HG03139 (cell line): Measurements from ENCODE around the gene DIAPH3.

Experiments used
- ATAC-seq: cut with Tn5 transposase; IDR thresholded peaks from one replicate; pipeline ENCODE4 v1.9.1; 2021; ENCODE audit not compliant: unreplicated experiment

DIAPH3 gene

GRCh38 chr13:60026286-60026685, 137.4 kb downstream of the DIAPH3 start:
- no peak for ATAC-seq

- ATAC-seq: no peak
These were observed 143.4 kb downstream of the DIAPH3 start for GRCh38 chr13:60020288-60020687.

GRCh38 chr13:60019119-60019993, 144.4 kb downstream of the DIAPH3 start:
- ATAC-seq: peak; percentile 79

- ATAC-seq: no peak
These were observed 145.2 kb downstream of the DIAPH3 start for GRCh38 chr13:60018536-60018935.

- ATAC-seq: no peak
These were observed 147.5 kb downstream of the DIAPH3 start for GRCh38 chr13:60016229-60016628.

- ATAC-seq: no peak
These were observed 150.6 kb downstream of the DIAPH3 start for GRCh38 chr13:60013166-60013565.

GRCh38 chr13:60012488-60012887, 151.2 kb downstream of the DIAPH3 start:
- no peak for ATAC-seq

GRCh38 chr13:60009300-60010253, 154.2 kb downstream of the DIAPH3 start:
- ATAC-seq: no peak

- no peak for ATAC-seq
These were observed 161.8 kb downstream of the DIAPH3 start for GRCh38 chr13:60001889-60002288.

GRCh38 chr13:60000976-60001375, 162.8 kb downstream of the DIAPH3 start:
- no peak for ATAC-seq

- no peak for ATAC-seq
These were observed 163.6 kb downstream of the DIAPH3 start for GRCh38 chr13:60000081-60000480.

GRCh38 chr13:59997976-59998375, 165.8 kb downstream of the DIAPH3 start:
- ATAC-seq: no peak

- no peak for ATAC-seq
These were observed 167.2 kb downstream of the DIAPH3 start for GRCh38 chr13:59996461-59996980.

- ATAC-seq: no peak
These were observed 172.3 kb downstream of the DIAPH3 start for GRCh38 chr13:59991395-59991794.

GRCh38 chr13:59982631-59983382, 180.9 kb downstream of the DIAPH3 start:
- ATAC-seq: no peak

GRCh38 chr13:59979589-59979988, 184.1 kb downstream of the DIAPH3 start:
- no peak for ATAC-seq

GRCh38 chr13:59978862-59979261, 184.9 kb downstream of the DIAPH3 start:
- ATAC-seq: no peak

GRCh38 chr13:59976856-59977255, 186.9 kb downstream of the DIAPH3 start:
- ATAC-seq: no peak

GRCh38 chr13:59975807-59976435, 187.8 kb downstream of the DIAPH3 start:
- no peak for ATAC-seq

GRCh38 chr13:59970847-59971246, 192.9 kb downstream of the DIAPH3 start:
- no peak for ATAC-seq
